Globus pallidus (tissue), 1 donor: ENCODE results near the gene STARD5.

Experiments used
- DNase-seq: peaks from one replicate; pipeline ENCODE4 v3.0.0-alpha.2; 2015; ENCODE audit warnings: low spot score

STARD5 gene

GRCh38 chr15:81292523-81293001, 31.4 kb downstream of the STARD5 start:
- no peak for DNase-seq

- no peak for DNase-seq
Measured at GRCh38 chr15:81291916-81292522, 31.9 kb downstream of the STARD5 start.

GRCh38 chr15:81289910-81290309, 34.0 kb downstream of the STARD5 start:
- DNase-seq, result no peak

GRCh38 chr15:81288616-81289015, 35.3 kb downstream of the STARD5 start:
- DNase-seq, result no peak

- no peak for DNase-seq
Measured at GRCh38 chr15:81288040-81288439, 35.9 kb downstream of the STARD5 start.

- no peak for DNase-seq
Measured at GRCh38 chr15:81286621-81287121, 37.3 kb downstream of the STARD5 start.

- DNase-seq, result no peak
Measured at GRCh38 chr15:81285461-81285860, 38.5 kb downstream of the STARD5 start.

- DNase-seq, result no peak
Measured at GRCh38 chr15:81284256-81285031, 39.5 kb downstream of the STARD5 start.

GRCh38 chr15:81282911-81283310, 41.0 kb downstream of the STARD5 start:
- DNase-seq, result no peak

- no peak for DNase-seq
Measured at GRCh38 chr15:81282606-81282895, 41.4 kb downstream of the STARD5 start.

GRCh38 chr15:81281766-81282605, 42.0 kb downstream of the STARD5 start:
- no peak for DNase-seq

- no peak for DNase-seq
Measured at GRCh38 chr15:81281456-81281735, 42.5 kb downstream of the STARD5 start.

- no peak for DNase-seq
Measured at GRCh38 chr15:81280696-81281455, 43.1 kb downstream of the STARD5 start.

- DNase-seq, result no peak
Measured at GRCh38 chr15:81279621-81280485, 44.1 kb downstream of the STARD5 start.

GRCh38 chr15:81278306-81279029, 45.5 kb downstream of the STARD5 start:
- DNase-seq, result no peak

- no peak for DNase-seq
Measured at GRCh38 chr15:81277851-81278250, 46.1 kb downstream of the STARD5 start.

- DNase-seq, result no peak
Measured at GRCh38 chr15:81276967-81277366, 47.0 kb downstream of the STARD5 start.

- no peak for DNase-seq
Measured at GRCh38 chr15:81275711-81276392, 48.1 kb downstream of the STARD5 start.

- DNase-seq, result peak; percentile 82
Measured at GRCh38 chr15:81274931-81275707, 48.8 kb downstream of the STARD5 start.
